GM18502 (cell line): ENCODE results near the gene PCSK6.

Experiments used
- ATAC-seq: cut with Tn5 transposase; IDR thresholded peaks from one replicate; pipeline ENCODE4 v1.9.1; 2021; ENCODE audit warnings: mild to moderate bottlenecking; ENCODE audit not compliant: unreplicated experiment, poor library complexity

Gene PCSK6

DNA sequence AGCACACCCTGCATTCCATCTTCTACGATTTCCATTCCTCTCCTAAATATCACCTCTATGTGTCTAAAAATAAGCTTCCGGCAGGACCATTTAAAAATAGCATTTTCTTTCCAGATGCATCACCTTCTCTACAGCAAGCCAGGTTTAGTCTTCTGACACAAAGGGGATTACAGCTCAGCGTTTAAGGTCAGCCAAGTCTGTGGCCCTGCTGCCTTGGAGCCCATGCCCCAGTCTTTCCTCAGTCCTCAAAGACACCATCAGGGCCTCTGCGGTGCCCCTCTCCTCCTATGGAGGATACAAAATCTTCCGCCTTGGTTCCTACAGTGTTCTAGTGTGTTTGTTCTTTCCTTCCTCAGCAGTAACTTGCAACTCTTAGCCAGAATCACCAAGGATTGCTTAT is 216.0 kb downstream of the PCSK6 start:
- ATAC-seq: no peak

DNA sequence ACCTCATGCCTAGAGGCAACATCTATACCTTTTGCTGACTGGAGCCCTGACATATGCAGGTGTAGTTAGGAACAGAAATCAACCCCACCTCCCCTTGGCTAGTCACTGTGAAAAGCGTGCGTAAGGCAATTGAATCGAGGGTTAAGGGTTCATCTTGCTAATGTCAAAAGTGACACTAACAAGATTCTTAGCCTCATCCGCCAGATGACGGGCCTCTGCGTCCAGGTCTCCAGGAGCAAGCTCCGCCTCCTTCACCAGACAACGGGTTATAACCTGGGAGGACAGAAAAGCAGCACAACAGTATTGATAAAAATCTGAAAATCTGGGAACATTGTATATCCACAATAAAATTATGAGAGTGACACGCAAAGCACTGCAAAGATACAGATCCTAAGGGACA is 216.9 kb downstream of the PCSK6 start:
- no peak for ATAC-seq

DNA sequence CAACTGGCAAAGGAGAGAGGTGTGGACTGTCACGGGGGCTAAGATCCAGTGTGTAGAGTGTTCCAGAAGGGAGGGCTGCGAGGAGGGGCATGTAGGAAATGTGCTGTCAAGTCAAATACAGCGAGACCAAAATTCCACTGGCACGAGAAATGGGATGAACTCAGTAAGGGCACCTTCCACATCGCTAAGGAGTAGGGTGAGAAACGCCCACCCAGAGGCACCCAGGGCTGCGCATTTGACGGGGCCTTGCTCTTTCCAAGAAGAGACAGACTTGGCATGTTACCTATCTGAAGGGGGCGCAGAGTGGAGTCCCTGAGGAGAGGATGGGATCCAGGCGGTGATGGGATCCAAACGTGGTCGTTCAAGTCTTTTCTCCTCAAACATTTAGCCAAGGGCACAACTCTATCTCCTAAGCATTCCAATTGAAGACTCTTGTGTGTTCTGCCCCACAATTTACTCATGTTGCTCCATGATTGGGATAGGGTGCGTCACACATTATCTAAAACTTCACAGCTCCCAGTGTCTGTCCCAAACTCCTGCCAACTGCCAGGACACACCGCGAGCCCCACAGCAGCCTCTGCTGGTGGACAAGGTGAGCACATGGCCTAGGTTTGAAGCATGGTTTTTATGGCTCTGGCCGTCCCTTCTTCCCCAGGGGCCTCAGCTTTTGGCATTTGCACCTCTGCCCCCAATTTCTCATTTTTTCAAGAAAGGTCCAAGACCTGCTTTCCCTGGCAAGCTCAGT is 219.9 kb downstream of the PCSK6 start:
- no peak for ATAC-seq

GRCh38 chr15:101267320-101268104 is 222.0 kb downstream of the PCSK6 start:
- no peak for ATAC-seq

DNA sequence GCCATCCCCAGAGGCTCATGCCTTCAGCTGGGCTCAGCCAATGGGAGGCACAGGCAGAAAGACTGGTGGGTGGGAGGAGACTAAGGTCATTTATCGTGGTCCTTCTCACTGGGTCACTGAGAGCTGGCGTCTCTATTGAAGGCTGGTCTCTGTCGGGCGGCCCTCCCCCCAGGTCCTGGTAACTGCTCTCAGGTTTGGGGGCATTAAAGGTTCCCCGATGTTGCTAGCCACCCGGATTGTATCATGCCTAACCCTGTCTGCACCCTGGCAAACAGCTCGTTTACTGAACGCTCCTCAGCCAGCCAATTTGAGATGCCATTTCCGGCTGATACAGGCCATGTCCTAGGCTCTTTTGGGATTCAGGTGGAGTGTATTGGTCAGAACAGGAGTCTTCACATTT is 222.7 kb downstream of the PCSK6 start:
- no peak for ATAC-seq

DNA sequence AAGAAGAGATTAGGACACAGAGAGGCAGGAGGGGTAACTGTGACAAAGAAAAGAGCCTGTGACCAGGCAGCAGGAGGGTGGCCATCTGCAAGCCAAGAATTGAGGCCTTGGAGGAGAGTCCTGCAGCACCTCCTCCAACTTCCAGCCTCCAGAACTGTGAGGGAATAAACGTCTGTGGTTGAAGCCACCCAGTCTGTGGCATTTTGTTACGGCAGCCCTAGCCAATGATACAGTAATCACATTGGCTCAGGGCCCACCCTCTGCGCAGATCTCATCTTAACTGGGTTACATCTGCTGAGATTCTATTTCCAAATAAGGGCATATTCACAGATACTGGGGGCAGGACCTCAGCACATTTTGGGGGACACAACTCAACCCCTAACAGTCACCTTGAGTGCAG is 223.5 kb downstream of the PCSK6 start:
- ATAC-seq: no peak

DNA sequence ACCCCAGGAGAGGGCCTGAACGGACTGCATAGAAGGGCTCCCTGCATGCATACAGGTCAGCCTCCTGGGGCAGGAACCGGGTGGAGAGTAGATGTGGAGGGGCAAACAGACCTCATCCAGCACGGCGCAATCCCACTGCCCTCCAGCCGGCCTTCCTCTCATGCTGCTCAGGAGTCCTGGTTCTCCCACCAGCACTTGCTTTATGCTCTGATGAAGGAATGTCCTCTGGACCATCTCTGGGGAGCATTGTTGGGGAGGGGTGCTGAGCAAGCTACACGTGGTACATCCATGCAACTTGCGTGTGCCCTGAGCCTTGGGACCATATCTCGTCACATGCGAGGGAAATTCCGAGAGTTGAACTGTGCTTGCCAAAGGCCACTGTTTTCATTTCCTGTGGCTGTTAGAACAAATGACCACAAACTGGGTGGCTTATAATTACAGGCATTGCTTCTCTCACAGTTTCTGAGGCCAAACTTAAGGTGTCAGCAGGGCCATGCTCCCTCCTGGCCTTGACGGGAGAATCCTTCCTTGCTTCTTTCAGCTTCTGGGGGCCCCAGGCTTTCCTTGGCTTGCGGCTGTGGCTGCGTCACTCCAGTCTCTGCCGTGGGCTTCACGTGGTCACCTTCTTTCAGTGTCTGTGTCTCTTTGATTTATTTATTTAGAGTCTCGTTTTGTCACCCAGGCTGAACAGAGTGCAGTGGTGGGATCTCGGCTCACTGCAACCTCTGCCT is 224.4 kb downstream of the PCSK6 start:
- no peak for ATAC-seq

DNA sequence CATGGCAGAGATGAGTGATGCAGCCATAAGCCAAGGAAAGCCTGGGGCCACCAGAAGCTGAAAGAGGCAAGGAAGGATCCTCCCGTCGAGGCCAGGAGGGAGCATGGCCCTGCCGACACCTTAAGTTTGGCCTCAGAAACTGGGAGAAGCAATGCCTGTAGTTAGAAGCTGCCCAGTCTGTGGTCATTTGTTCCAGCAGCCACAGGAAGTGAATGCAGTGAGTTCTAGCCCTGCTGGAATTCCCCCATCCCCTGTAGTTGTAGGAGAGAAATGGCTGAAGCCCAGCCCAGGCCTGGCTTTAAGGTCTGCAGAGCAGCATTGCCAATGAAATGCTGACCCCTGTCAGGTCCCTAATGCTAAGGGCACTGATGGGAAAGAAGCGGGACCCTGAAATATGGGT is 225.5 kb downstream of the PCSK6 start:
- no peak for ATAC-seq

GRCh38 chr15:101262551-101262950 is 227.0 kb downstream of the PCSK6 start:
- ATAC-seq: no peak

DNA sequence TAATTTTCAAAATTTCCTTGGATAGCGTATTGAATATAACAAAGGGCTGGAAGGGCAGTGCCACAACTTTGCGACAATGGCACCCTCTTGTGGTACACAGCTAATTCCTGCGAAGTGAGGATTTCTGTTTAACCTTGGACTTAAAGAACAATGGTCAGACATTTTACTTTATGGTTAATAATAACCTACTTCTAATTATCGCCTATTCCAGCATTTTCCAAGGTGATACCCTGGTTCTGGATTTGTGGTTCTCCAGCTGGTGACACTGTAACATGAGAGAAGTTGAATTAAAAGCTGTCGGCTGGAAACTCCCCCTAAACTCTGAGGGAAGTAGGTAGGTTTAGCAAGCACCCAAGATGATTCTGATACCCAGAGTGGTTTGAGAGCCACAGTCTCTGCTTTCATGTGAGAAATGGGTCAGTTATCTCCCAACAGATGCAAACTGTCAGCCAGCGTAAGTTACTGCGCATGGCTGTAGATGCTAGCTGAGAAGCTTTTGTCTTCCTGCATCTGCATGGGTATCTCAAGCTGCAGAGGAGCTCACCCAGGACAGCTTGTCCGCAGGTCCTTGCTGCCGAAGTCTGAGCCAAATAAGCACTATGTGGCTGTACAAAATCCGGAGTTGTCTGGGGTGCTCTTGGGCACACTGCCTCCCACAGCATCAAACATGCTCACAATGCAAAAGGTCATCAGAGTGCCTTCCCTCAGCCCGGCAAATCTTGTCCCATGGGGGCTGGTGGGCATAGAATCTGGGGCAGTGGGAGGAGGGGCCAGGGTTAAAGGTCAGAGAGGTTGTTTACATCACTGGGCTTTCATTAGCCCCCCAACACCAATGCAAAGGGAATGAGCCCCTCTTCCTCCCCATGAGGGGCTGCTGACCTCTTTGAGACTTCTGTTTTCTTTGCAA is 231.0 kb downstream of the PCSK6 start:
- no peak for ATAC-seq

- ATAC-seq: no peak
Observed at GRCh38 chr15:101256757-101257156, 232.8 kb downstream of the PCSK6 start.

DNA sequence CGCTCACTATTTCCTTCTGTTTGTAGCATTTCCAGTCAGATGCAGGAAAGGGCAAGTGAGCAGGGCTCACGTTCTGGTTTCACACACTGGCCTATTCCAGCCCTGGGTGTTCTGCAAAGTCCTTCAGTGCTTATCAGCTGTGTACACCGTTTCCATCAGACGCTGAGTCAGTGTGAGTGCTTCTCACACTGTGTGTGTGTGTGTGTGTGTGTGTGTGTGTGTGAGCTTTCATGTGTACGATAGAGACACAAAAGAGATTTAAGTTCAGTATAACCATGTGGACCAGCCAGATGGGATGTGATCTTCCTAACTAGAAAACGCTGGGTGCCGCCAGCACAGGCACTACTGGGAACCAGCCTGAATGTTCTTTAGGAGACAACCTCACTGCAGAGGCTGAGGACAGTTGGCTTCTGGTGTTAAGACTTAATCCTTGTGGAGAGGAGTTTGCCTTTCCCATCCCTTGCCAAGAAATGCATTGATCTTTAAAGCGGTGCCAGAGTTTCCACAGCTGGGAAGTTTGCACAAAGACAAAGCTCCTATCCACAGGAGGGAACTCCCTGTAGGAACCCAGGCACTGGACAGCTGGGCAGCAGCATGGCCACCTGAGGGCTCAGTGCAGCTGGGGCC is 233.8 kb downstream of the PCSK6 start:
- ATAC-seq: no peak

DNA sequence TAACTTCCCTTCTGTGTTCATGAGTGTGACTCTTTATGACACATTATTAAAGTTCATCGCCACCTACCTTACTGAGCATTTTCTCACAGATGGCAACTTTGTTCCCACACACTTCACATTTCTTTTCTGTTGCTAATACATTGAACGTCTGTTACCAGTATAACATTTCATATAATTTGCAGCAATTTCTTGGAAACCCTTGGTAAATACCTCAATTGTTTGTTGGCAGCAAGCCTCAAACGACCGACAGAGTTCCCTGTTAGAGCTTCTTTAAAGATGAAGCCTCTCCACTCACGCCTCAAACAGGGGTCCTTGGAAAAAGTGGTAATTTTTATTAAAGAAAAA is 234.5 kb downstream of the PCSK6 start:
- no peak for ATAC-seq

GRCh38 chr15:101254157-101255050 is 235.1 kb downstream of the PCSK6 start:
- ATAC-seq: no peak
